K562 (cell line): ENCODE data around the gene CXXC4. TPM values are rescaled to one million over a fixed set of nuclear protein-coding genes. Genes with fewer than 3 reads are reported as not detected.

Source experiments
- ATAC-seq: fragments of 200-7000 bp; cut with Tn5 transposase; 3 replicates; pipeline ENCODE4 v1.9.1; 2020; ENCODE audit warnings: moderate library complexity
- BruUV-seq: library from RNA; stranded (reverse); fragments of 400-500 nt; replicated peaks from 2 replicates; lab custom pipeline; 2021; lab: Mats Ljungman, UMichigan
- CTCF ChIA-PET: fragments of 300-600 bp; formaldehyde crosslinking; extraction: SDS; loops from one replicate; lab custom pipeline; 2021; ENCODE audit warnings: low intra/inter-chr PET ratio; lab: Yijun Ruan, JAX
- POLR2A ChIA-PET: fragments of 300-600, 350-650 bp; sonication (Branson Sonifier 250); formaldehyde crosslinking; extraction: SDS; loops from one replicate; lab custom pipeline; 2021; ENCODE audit warnings: antibody characterized with exemption, inconsistent platforms; lab: Yijun Ruan, JAX
- DNase-seq, 4 experiments: peaks; one replicate each; pipeline versions ENCODE4 v3.0.0 to v3.0.0-alpha.2; 2011 to 2018; ENCODE audit warnings: low spot score in 3 of 4, mixed read lengths in 3 of 4; ENCODE audit errors: extremely low read depth in 1 of 4
- FAIRE-seq: peaks from 2 replicates; lab custom pipeline; 2011; peaks lifted over from hg19 to GRCh38; lab: Jason Lieb, UNC
- H2AFZ ChIP-seq: 2 replicates; pipeline ENCODE4 v1.6.0; 2011; ENCODE audit warnings: low read depth, low read length, control low read depth, inconsistent platforms
- H3K27ac ChIP-seq: fragments of 200-600 bp; 3 replicates; pipeline ENCODE4 v1.8.0; 2011; ENCODE audit warnings: low read depth, mild to moderate bottlenecking, control low read depth, inconsistent platforms, low read length, moderate library complexity, mixed read lengths; ENCODE audit errors: extremely low read depth
- H3K27me3 ChIP-seq, 2 experiments: fragments of 300-600 bp in 1 of 2; 2 replicates in 1 of 2; 3 replicates in 1 of 2; pipeline versions ENCODE4 v1.6.0 to v1.8.0; 2011; ENCODE audit warnings: inconsistent platforms in 2 of 2, low read length in 2 of 2, mild to moderate bottlenecking in 1 of 2, mixed read lengths in 1 of 2, moderate library complexity in 1 of 2; ENCODE audit not compliant: control insufficient read depth in 2 of 2, insufficient read depth in 2 of 2
- H3K36me3 ChIP-seq: fragments of 300-600 bp; 3 replicates; pipeline ENCODE4 v1.8.0; 2011; ENCODE audit warnings: mild to moderate bottlenecking, low read length, inconsistent platforms; ENCODE audit not compliant: control insufficient read depth, insufficient read depth
- H3K4me1 ChIP-seq, 2 experiments: fragments of 200-600 bp in 1 of 2; replicated peaks in 1 of 2; 2 replicates in 1 of 2; 3 replicates in 1 of 2; pipeline versions ENCODE4 v1.5.1 to v1.8.0; 2011; ENCODE audit warnings: inconsistent platforms in 2 of 2, low read length in 2 of 2, mild to moderate bottlenecking in 1 of 2, mixed read lengths in 1 of 2, moderate library complexity in 1 of 2; ENCODE audit not compliant: control insufficient read depth in 2 of 2, insufficient read depth in 2 of 2
- H3K4me2 ChIP-seq: 2 replicates; pipeline ENCODE4 v1.6.1; 2011; ENCODE audit warnings: low read length, control low read depth, inconsistent platforms, mixed read lengths; ENCODE audit not compliant: insufficient read depth
- H3K4me3 ChIP-seq: fragments of 200-600 bp; sonication (generic), shearing (Covaris generic); 2 replicates; pipeline ENCODE4 v1.5.1; 2016; ENCODE audit warnings: control low read depth, inconsistent platforms
- H3K79me2 ChIP-seq: fragments of 200-600 bp; 3 replicates; pipeline ENCODE4 v1.8.0; 2011; ENCODE audit warnings: low read length, inconsistent platforms; ENCODE audit not compliant: control insufficient read depth, insufficient read depth
- H3K9ac ChIP-seq, 2 experiments: 2 replicates each; pipeline versions ENCODE4 v1.6.0 to v1.6.1; 2011; ENCODE audit warnings: low read depth in 2 of 2, low read length in 2 of 2, control low read depth in 1 of 2, inconsistent platforms in 1 of 2, mild to moderate bottlenecking in 1 of 2, mixed read lengths in 1 of 2; ENCODE audit not compliant: insufficient read depth in 1 of 2
- H3K9me1 ChIP-seq: one replicate; pipeline ENCODE4 v1.6.0; 2011; ENCODE audit warnings: inconsistent platforms, mild to moderate bottlenecking, low read length, moderate library complexity; ENCODE audit not compliant: control insufficient read depth, insufficient read depth
- H3K9me3 ChIP-seq: replicated peaks from 2 replicates; pipeline ENCODE4 v1.5.1; 2011; ENCODE audit warnings: low read depth, low read length, inconsistent platforms; ENCODE audit not compliant: control insufficient read depth, insufficient read depth
- H4K20me1 ChIP-seq: replicated peaks from 2 replicates; pipeline ENCODE4 v1.6.1; 2011; ENCODE audit warnings: low read length, inconsistent platforms, mixed read lengths; ENCODE audit not compliant: control insufficient read depth, insufficient read depth
- CBX5 ChIP-seq: IDR thresholded peaks from 2 replicates; pipeline ENCODE4 v1.6.1; 2014; ENCODE audit warnings: low read depth, borderline replicate concordance
- DPF2 ChIP-seq: fragments of 450-650 bp; IDR thresholded peaks from 2 replicates; pipeline ENCODE4 v1.6.1; 2016
- E2F5 ChIP-seq: sonication (generic); formaldehyde crosslinking; IDR thresholded peaks from 2 replicates; pipeline ENCODE4 v1.8.0; 2022; ENCODE audit warnings: mild to moderate bottlenecking, missing genetic modification reagents
- EP400 ChIP-seq: fragments of 450-650 bp; IDR thresholded peaks from 2 replicates; pipeline ENCODE4 v1.6.1; 2017; ENCODE audit warnings: antibody characterized with exemption, mild to moderate bottlenecking, moderate library complexity
- GMEB1 ChIP-seq: fragments of 250-450 bp; sonication (Bioruptor Pico); IDR thresholded peaks from 2 replicates; pipeline ENCODE4 v1.4.0; 2020; ENCODE audit warnings: mild to moderate bottlenecking
- HNRNPUL1 ChIP-seq: fragments of 200-400 bp; formaldehyde crosslinking; IDR thresholded peaks from 2 replicates; pipeline ENCODE4 v1.6.1; 2017; ENCODE audit warnings: low read length
- KLF6 ChIP-seq: fragments of 250-450 bp; sonication (Bioruptor Pico); IDR thresholded peaks from 2 replicates; pipeline ENCODE4 v1.4.0; 2020; ENCODE audit warnings: mild to moderate bottlenecking, moderate library complexity, borderline replicate concordance
- MED1 ChIP-seq: sonication (generic); formaldehyde crosslinking; IDR thresholded peaks from 2 replicates; pipeline ENCODE4 v1.8.1; 2023; ENCODE audit warnings: missing genetic modification reagents, borderline replicate concordance
- MYNN ChIP-seq, 2 experiments: sonication (generic); formaldehyde crosslinking in 1 of 2; IDR thresholded peaks; 2 replicates each; pipeline versions ENCODE4 v1.5.0 to v1.6.1; 2016 to 2020; ENCODE audit warnings: antibody characterized with exemption in 1 of 2, missing genetic modification reagents in 1 of 2
- PHF20 ChIP-seq: fragments of 450-650 bp; IDR thresholded peaks from 2 replicates; pipeline ENCODE4 v1.6.1; 2018; ENCODE audit not compliant: partially characterized antibody
- PRPF4 ChIP-seq: fragments of 200-400 bp; formaldehyde crosslinking; IDR thresholded peaks from one replicate; pipeline ENCODE4 v1.6.1; 2017; ENCODE audit warnings: low read length, low read depth, mild to moderate bottlenecking; ENCODE audit not compliant: insufficient read depth, poor library complexity, severe bottlenecking
- PURB ChIP-seq: sonication (generic); formaldehyde crosslinking; IDR thresholded peaks from 2 replicates; pipeline ENCODE4 v1.9.0; 2021; ENCODE audit warnings: low read depth, mild to moderate bottlenecking, missing genetic modification reagents
- PYGO2 ChIP-seq: fragments of 450-650 bp; IDR thresholded peaks from 2 replicates; pipeline ENCODE4 v1.6.1; 2016; ENCODE audit warnings: mild to moderate bottlenecking, missing genetic modification characterization, moderate library complexity, missing compliant biosample characterization
- SNAPC5 ChIP-seq: fragments of 250-450 bp; sonication (Bioruptor Pico); IDR thresholded peaks from 2 replicates; pipeline ENCODE4 v1.8.0; 2021; ENCODE audit warnings: moderate library complexity, mild to moderate bottlenecking, inconsistent platforms
- ZNF76 ChIP-seq: fragments of 250-450 bp; sonication (Bioruptor Pico); IDR thresholded peaks from 2 replicates; pipeline ENCODE4 v1.4.0; 2020; ENCODE audit warnings: mild to moderate bottlenecking, moderate library complexity, borderline replicate concordance
- WGBS: fragments of 100-300 bp; shearing (Covaris generic); methylation state at CpG from one replicate; pipeline ENCODE4 v1.1.6; 2016; ENCODE audit warnings: low coverage, mixed read lengths; ENCODE audit not compliant: insufficient coverage; ENCODE audit errors: missing lambda C conversion rate; 5-methylcytosine and 5-hydroxymethylcytosine counted together
- in situ Hi-C: fragments of 300-500 bp; cut with MboI; formaldehyde crosslinking; loops from 4 replicates; pipeline ENCODE4 v1.15.0; 2018; ENCODE audit warnings: inconsistent platforms, mixed read lengths
- intact Hi-C: fragments of 100-400 bp; cut with micrococcal nuclease; formaldehyde crosslinking; loops from 2 replicates; pipeline ENCODE4 v1.14.2; 2022
- polyA plus RNA-seq, 8 experiments: library from polyadenylated mRNA; depleted of rRNA in 4 of 8; stranded (reverse) in 5 of 8; unstranded in 3 of 8; fragments of >200 nt; fragmentation: Nextera tagmentation in 2 of 8; fragmentation: Illumina TruSeq in 1 of 8; extraction: Ambion mirVana in 2 of 8; extraction: Trizol in 1 of 8; gene quantifications; 2 replicates each; pipeline versions ENCODE4 v1.2.1 to v1.2.3, GENCODE V29; 2011 to 2014; ENCODE audit warnings: inconsistent platforms in 1 of 8, missing spikeins in 1 of 8
- total RNA-seq, 7 experiments: library from RNA; depleted of rRNA in 6 of 7; stranded (reverse); fragments of >200 nt in 6 of 7; fragmentation: Illumina TruSeq in 2 of 7; extraction: Trizol in 2 of 7; gene quantifications; 2 replicates each; pipeline versions ENCODE4 v1.2.1 to v1.2.3, GENCODE V29; 2011 to 2021; ENCODE audit warnings: low replicate concordance in 1 of 7
- TF ChIP-seq, protein P1 (sequence below): fragments of 250-450 bp; sonication (Bioruptor Pico); IDR thresholded peaks from 2 replicates; pipeline ENCODE4 v1.8.0; 2022; ENCODE audit warnings: moderate library complexity, mild to moderate bottlenecking, inconsistent platforms
- TF ChIP-seq, protein P2 (sequence below): sonication (generic); formaldehyde crosslinking; IDR thresholded peaks from 2 replicates; pipeline ENCODE4 v1.4.0; 2020; ENCODE audit warnings: mild to moderate bottlenecking, missing genetic modification reagents

CXXC4 gene
- total and polyA plus RNA-seq, 9 of the 15 experiments (the other 6 are each of a cell fraction or from before 2014, with no cell fraction given) = not detected

DNA sequence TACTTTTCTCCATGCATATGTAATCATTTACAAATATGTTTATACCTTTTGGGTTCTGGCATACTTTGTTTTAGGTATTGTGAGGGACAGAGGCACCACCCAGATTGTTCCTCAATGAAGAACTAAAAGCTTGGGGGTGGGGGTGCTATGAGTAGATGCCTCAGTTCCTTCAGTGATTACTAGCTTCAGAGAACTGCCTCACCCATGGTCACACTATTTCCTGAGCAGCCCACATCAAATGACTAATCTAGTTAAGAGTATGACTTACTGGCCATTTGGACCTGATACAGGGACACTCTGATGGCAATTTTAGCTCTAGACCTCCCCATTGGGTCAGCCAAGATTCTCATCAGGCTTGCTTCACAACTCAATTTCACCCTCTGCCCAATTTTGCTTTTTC lies 22.2 kb upstream of the CXXC4 start (continued):
- TF ChIP-seq SNAPC5 (CRISPR knock-in tag) (no peak), KLF6 (CRISPR knock-in tag) (no peak), PHF20 (no peak), HNRNPUL1 (no peak)

DNA sequence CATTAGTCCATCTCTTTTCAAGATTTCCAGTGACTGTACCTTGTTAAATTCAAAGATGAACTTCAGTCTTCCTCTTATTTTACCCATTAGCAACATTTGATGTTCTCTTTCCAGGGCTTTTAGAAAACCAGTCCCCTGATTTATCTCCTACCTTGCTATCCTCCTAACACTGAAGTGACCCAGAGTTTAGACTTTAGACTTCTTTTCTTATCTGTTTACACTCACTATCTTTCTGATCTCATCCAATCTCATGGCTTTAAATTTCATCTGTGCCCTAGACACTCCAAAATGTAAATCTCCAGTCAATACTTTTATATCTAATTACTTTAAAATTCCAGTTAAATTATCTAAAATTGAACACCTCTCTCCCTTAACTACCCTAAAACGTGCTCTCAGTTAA lies 13.5 kb upstream of the CXXC4 start:
- Histone ChIP-seq H3K79me2 (no peaks in the 10 kb centered on the region), H3K36me3 (no peaks in the 10 kb centered on the region), H3K9me1 (no peaks in the 10 kb centered on the region), H2AFZ (no peak overlapping the region), H3K9me3 (no peaks in the 10 kb centered on the region), H3K4me2 (no peak overlapping the region), H3K27ac (no peak overlapping the region), H3K9ac (no peak overlapping the region), H3K4me3 (no peak overlapping the region), H4K20me1 (no peaks in the 10 kb centered on the region), H3K27me3 (no peaks in the 10 kb centered on the region), H3K4me1 (no peaks in the 10 kb centered on the region)
- in situ Hi-C loops = no loop called here
- 0% methylated on average over 1 of the region's 1 CpG for WGBS
- no peak for ATAC-seq
- FAIRE-seq = no peak
- CTCF ChIA-PET = no interaction called here
- no peak for DNase-seq
- intact Hi-C loops = no loop called here
- BruUV-seq = no TSS peak
- POLR2A ChIA-PET = no interaction called here
- TF ChIP-seq PURB (CRISPR knock-in tag) = no peak
- TF ChIP-seq DPF2 = no peak
- TF ChIP-seq, protein P1, sequence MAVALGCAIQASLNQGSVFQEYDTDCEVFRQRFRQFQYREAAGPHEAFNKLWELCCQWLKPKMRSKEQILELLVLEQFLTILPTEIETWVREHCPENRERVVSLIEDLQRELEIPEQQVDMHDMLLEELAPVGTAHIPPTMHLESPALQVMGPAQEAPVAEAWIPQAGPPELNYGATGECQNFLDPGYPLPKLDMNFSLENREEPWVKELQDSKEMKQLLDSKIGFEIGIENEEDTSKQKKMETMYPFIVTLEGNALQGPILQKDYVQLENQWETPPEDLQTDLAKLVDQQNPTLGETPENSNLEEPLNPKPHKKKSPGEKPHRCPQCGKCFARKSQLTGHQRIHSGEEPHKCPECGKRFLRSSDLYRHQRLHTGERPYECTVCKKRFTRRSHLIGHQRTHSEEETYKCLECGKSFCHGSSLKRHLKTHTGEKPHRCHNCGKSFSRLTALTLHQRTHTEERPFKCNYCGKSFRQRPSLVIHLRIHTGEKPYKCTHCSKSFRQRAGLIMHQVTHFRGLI (CRISPR knock-in tag) = no peak
- TF ChIP-seq, protein P2, sequence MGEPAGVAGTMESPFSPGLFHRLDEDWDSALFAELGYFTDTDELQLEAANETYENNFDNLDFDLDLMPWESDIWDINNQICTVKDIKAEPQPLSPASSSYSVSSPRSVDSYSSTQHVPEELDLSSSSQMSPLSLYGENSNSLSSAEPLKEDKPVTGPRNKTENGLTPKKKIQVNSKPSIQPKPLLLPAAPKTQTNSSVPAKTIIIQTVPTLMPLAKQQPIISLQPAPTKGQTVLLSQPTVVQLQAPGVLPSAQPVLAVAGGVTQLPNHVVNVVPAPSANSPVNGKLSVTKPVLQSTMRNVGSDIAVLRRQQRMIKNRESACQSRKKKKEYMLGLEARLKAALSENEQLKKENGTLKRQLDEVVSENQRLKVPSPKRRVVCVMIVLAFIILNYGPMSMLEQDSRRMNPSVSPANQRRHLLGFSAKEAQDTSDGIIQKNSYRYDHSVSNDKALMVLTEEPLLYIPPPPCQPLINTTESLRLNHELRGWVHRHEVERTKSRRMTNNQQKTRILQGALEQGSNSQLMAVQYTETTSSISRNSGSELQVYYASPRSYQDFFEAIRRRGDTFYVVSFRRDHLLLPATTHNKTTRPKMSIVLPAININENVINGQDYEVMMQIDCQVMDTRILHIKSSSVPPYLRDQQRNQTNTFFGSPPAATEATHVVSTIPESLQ (CRISPR knock-in tag) = no peak
- TF ChIP-seq MYNN (IDR thresholded peaks at IDR 0.05) = no peak
- no peak for TF ChIP-seq MYNN (CRISPR knock-in tag; IDR thresholded peaks at IDR 0.05)
- TF ChIP-seq PYGO2 (tag) = no peak
- no peak for TF ChIP-seq PRPF4
- TF ChIP-seq ZNF76 (CRISPR knock-in tag) = no peak
- no peak for TF ChIP-seq E2F5 (CRISPR knock-in tag)
- TF ChIP-seq MED1 = no peak
- TF ChIP-seq CBX5 = no peak
- no peak for TF ChIP-seq GMEB1 (CRISPR knock-in tag)
- no peak for TF ChIP-seq EP400
